Esophagus muscularis mucosa (tissue), 4 donors: ENCODE results near the gene MACROD2.

ENCODE experiments used
- EP300 ChIP-seq: sonication (generic); formaldehyde crosslinking; IDR thresholded peaks from one replicate; pipeline ENCODE4 v1.6.1; 2017; ENCODE audit warnings: antibody characterized with exemption
- POLR2A ChIP-seq: fragments of 450-650 bp; IDR thresholded peaks from one replicate; pipeline ENCODE4 v1.6.1; 2017; ENCODE audit warnings: antibody characterized with exemption, moderate library complexity, mild to moderate bottlenecking, low read depth
- POLR2AphosphoS5 ChIP-seq, 2 donors: sonication (generic); formaldehyde crosslinking; IDR thresholded peaks; one replicate each; pipeline ENCODE4 v1.6.1; 2017; ENCODE audit warnings: antibody characterized with exemption in 2 of 2
- TF ChIP-seq, protein P1 (sequence below), 3 experiments: fragments of 200-600 bp in 2 of 3; fragments of 450-650 bp in 1 of 3; sonication (generic) in 2 of 3; IDR thresholded peaks; one replicate each; pipeline ENCODE4 v1.5.1; 2017 to 2019; ENCODE audit warnings: antibody characterized with exemption in 3 of 3, mild to moderate bottlenecking in 2 of 3, moderate library complexity in 1 of 3

DNA sequence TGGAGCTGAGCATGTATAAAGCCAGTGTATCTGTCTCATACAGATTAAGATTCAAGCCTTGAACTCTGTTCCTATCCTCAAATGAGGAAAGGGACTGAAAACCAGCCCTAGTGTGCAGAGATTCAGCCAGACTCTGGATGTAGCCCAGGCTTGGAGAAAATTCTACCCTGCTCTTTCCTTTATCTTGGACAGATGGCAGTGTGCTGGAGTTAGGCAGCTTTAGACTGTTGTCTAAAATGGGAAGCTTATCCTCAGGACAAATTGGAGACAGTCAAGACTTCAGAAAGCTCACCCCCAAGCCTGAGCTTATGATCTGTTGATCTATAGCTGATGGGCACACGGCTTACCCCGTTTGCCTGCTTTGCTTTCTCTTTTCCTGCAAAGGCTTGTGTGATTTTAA is 1520.4 kb downstream of the MACROD2 start:
- no peak for TF ChIP-seq POLR2A
- TF ChIP-seq, protein P1, sequence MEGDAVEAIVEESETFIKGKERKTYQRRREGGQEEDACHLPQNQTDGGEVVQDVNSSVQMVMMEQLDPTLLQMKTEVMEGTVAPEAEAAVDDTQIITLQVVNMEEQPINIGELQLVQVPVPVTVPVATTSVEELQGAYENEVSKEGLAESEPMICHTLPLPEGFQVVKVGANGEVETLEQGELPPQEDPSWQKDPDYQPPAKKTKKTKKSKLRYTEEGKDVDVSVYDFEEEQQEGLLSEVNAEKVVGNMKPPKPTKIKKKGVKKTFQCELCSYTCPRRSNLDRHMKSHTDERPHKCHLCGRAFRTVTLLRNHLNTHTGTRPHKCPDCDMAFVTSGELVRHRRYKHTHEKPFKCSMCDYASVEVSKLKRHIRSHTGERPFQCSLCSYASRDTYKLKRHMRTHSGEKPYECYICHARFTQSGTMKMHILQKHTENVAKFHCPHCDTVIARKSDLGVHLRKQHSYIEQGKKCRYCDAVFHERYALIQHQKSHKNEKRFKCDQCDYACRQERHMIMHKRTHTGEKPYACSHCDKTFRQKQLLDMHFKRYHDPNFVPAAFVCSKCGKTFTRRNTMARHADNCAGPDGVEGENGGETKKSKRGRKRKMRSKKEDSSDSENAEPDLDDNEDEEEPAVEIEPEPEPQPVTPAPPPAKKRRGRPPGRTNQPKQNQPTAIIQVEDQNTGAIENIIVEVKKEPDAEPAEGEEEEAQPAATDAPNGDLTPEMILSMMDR (IDR thresholded peaks at IDR 0.05) = no peak
- no peak for TF ChIP-seq POLR2AphosphoS5 (IDR thresholded peaks at IDR 0.05)
- TF ChIP-seq EP300 = no peak
